HCT116 (cell line): ENCODE results near the gene DYNLRB1. TPM values are rescaled to one million over a fixed set of nuclear protein-coding genes. Genes with fewer than 3 reads are reported as not detected.
"Not testable (repeated sequence)": the region's sequence is repeated elsewhere in the genome, so short reads cannot be mapped to it uniquely, and the experiment has no call there.

ENCODE experiments used
- ATAC-seq: fragments of 200-7000 bp; cut with Tn5 transposase; 2 replicates; pipeline ENCODE4 v1.9.1; 2020; ENCODE audit warnings: mild to moderate bottlenecking, moderate library complexity
- BruUV-seq: library from RNA; stranded (reverse); fragments of 400-500 nt; replicated peaks from 2 replicates; lab custom pipeline; 2021; lab: Mats Ljungman, UMichigan
- CTCF ChIA-PET: fragments of 300-600 bp; sonication (Branson Sonifier 250); formaldehyde crosslinking; loops from one replicate; lab custom pipeline; 2021; ENCODE audit warnings: antibody characterized with exemption; lab: Charles Lee
- POLR2A ChIA-PET: fragments of 300-600, 350-600 bp; sonication (Branson Sonifier 250); formaldehyde crosslinking; loops from one replicate; lab custom pipeline; 2021; ENCODE audit warnings: antibody characterized with exemption; lab: Charles Lee
- RAD21 ChIA-PET, 2 experiments: fragments of 300-600 bp; sonication (Branson Sonifier 250); formaldehyde crosslinking; loops; one replicate each; lab custom pipeline; 2023; ENCODE audit warnings: low total read pairs in 2 of 2; ENCODE audit not compliant: uncharacterized antibody in 2 of 2, unreplicated experiment in 2 of 2, low non-redundant PET in 1 of 2; lab: Charles Lee
- DNase-seq: peaks from one replicate; pipeline ENCODE4 v3.0.0-alpha.2; 2010; ENCODE audit warnings: low read depth, low spot score
- H2AFZ ChIP-seq: fragments of 200-600 bp; shearing (Covaris generic), sonication (generic); 2 replicates; pipeline ENCODE4 v1.6.1; 2017; ENCODE audit warnings: low read depth, mixed run types, mixed read lengths, antibody characterized with exemption, low read length; ENCODE audit not compliant: poor library complexity, severe bottlenecking
- H3K27ac ChIP-seq: 2 replicates; pipeline ENCODE4 v1.5.1; 2012; ENCODE audit warnings: low read depth, low read length
- H3K27me3 ChIP-seq: fragments of 200-600 bp; sonication (generic); 2 replicates; pipeline ENCODE4 v1.6.1; 2016; ENCODE audit warnings: mixed run types, low read length, mixed read lengths; ENCODE audit not compliant: insufficient read depth
- H3K36me3 ChIP-seq, 2 experiments: fragments of 200-500 bp in 1 of 2; fragments of 200-600 bp in 1 of 2; sonication (Bioruptor generic) in 1 of 2; sonication (generic) in 1 of 2; 2 replicates each; pipeline versions ENCODE4 v1.5.1 to v1.6.1; 2014 to 2016; ENCODE audit warnings: low read length in 2 of 2, inconsistent platforms in 1 of 2, mixed read lengths in 1 of 2, mixed run types in 1 of 2; ENCODE audit not compliant: insufficient read depth in 2 of 2, control insufficient read depth in 1 of 2
- H3K4me1 ChIP-seq, 2 experiments: fragments of 200-600 bp in 1 of 2; sonication (generic) in 1 of 2; 2 replicates each; pipeline versions ENCODE4 v1.5.1 to v1.6.1; 2012 to 2017; ENCODE audit warnings: low read length in 2 of 2, inconsistent platforms in 1 of 2, mild to moderate bottlenecking in 1 of 2, mixed read lengths in 1 of 2, mixed run types in 1 of 2, moderate library complexity in 1 of 2; ENCODE audit not compliant: insufficient read depth in 2 of 2, control insufficient read depth in 1 of 2
- H3K4me2 ChIP-seq: fragments of 200-600 bp; sonication (generic); 2 replicates; pipeline ENCODE4 v1.6.1; 2017; ENCODE audit warnings: mixed run types, low read length, mixed read lengths
- H3K4me3 ChIP-seq, 2 experiments: fragments of 200-600 bp in 1 of 2; sonication (generic) in 1 of 2; replicated peaks in 1 of 2; 2 replicates each; pipeline ENCODE4 v1.5.1; 2011 to 2016; ENCODE audit warnings: low read length in 2 of 2, control low read depth in 1 of 2, low read depth in 1 of 2, mild to moderate bottlenecking in 1 of 2, mixed read lengths in 1 of 2, mixed run types in 1 of 2
- H3K79me2 ChIP-seq: fragments of 200-600 bp; sonication (generic); 2 replicates; pipeline ENCODE4 v1.6.1; 2017; ENCODE audit warnings: mild to moderate bottlenecking, mixed run types, low read length, moderate library complexity, mixed read lengths; ENCODE audit not compliant: insufficient read depth
- H3K9ac ChIP-seq: fragments of 200-600 bp; sonication (generic); 2 replicates; pipeline ENCODE4 v1.6.1; 2016; ENCODE audit warnings: low read length, mixed read lengths
- H3K9me2 ChIP-seq: fragments of 200-600 bp; sonication (generic), shearing (Covaris generic); 2 replicates; pipeline ENCODE4 v1.6.1; 2017; ENCODE audit warnings: mixed run types, mild to moderate bottlenecking, moderate library complexity; ENCODE audit not compliant: insufficient read depth
- H3K9me3 ChIP-seq, 2 experiments: fragments of 200-500 bp in 1 of 2; fragments of 200-600 bp in 1 of 2; sonication (Bioruptor generic) in 1 of 2; sonication (generic) in 1 of 2; 2 replicates each; pipeline ENCODE4 v1.6.1; 2014 to 2017; ENCODE audit warnings: low read length in 2 of 2, mixed read lengths in 2 of 2, inconsistent platforms in 1 of 2, low read depth in 1 of 2, mild to moderate bottlenecking in 1 of 2, mixed run types in 1 of 2, moderate library complexity in 1 of 2; ENCODE audit not compliant: control insufficient read depth in 1 of 2, insufficient read depth in 1 of 2
- H4K20me1 ChIP-seq: fragments of 200-600 bp; sonication (generic), shearing (Covaris generic); 2 replicates; pipeline ENCODE4 v1.6.1; 2017; ENCODE audit warnings: mixed run types, mild to moderate bottlenecking, moderate library complexity; ENCODE audit not compliant: insufficient read depth
- ATF3 ChIP-seq: IDR thresholded peaks from 2 replicates; pipeline ENCODE4 v1.6.1; 2012
- RAD21 ChIP-seq: IDR thresholded peaks from 2 replicates; pipeline ENCODE4 v1.6.1; 2012; ENCODE audit warnings: low read depth, mild to moderate bottlenecking
- REST ChIP-seq: IDR thresholded peaks from 2 replicates; pipeline ENCODE4 v1.6.1; 2012; ENCODE audit warnings: low read depth
- intact Hi-C: fragments of 100-400 bp; cut with micrococcal nuclease; formaldehyde crosslinking; loops from 2 replicates; pipeline ENCODE4 v1.10.0; 2022
- total RNA-seq: library from RNA; stranded (reverse); gene quantifications from one replicate; pipeline ENCODE4 v1.2.1, GENCODE V29; 2021; ENCODE audit not compliant: unreplicated experiment
- TF ChIP-seq, protein P1 (sequence below): IDR thresholded peaks from 2 replicates; pipeline ENCODE4 v1.6.1; 2011; ENCODE audit warnings: mild to moderate bottlenecking, low read length, moderate library complexity; ENCODE audit not compliant: insufficient replicate concordance; ENCODE audit errors: extremely low read depth

DYNLRB1 gene
- total RNA-seq, 1 experiment from 2014 or later, result 106 TPM

DNA sequence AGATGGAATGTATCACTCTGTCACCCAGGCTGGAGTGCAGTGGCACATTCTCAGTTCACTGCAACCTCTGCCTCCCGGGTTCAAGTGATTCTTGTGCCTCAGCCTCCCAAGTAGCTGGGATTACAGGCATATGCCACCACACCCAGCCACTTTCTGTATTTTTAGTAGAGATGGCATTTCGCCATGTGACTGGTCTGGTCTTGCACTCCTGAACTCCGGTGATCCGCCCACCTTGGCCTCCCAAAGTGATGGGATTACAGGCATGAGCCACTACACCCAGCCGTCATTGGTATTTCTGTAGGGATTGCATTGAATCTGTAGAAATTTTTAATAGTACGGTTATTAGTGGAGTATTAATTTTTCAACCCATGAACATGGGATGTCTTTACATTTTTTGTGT, 18.6 kb upstream of the DYNLRB1 start:
- CTCF ChIA-PET, H2AFZ ChIP-seq: not testable (repeated sequence)

DNA sequence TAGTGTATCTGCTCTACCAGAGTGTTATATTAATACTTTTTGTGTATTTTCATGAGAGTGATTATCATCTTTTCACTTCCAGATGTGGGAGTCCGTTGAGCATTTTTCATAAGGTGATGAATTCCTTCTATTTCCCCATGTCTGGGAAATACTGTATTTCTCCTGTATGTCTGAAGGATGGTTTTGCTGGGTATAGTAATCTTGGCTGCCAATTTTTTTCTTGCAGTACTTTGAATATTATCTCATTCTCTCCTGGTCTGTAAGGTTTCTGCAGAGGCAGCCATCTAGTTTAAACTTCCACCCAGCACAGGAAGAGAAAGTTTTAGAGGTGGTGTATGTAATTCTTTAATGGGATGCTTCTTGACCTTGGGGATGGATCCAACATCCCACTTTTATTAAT, 15.4 kb upstream of the DYNLRB1 start:
- H3K4me3 ChIP-seq, result no peak overlapping the region
- peaks cover 0 to 7% of the 10 kb centered on the region in 2 experiments; a peak in 2 of 4 replicates for H3K4me1 ChIP-seq
- H4K20me1 ChIP-seq, result peaks cover 2% of the 10 kb centered on the region; the same call in 1 of the 2 replicates
- ATAC-seq (no peak), DNase-seq (no peak)
- no peak overlapping the region for H3K27ac ChIP-seq
- ChIA-PET RAD21 (no interaction called here), POLR2A (no interaction called here), CTCF (no interaction called here)
- H3K9ac ChIP-seq, result no peak overlapping the region
- BruUV-seq, result no TSS peak
- H3K4me2 ChIP-seq, result no peak overlapping the region
- peaks cover 5 to 23% of the 10 kb centered on the region in 2 experiments; a peak in 3 of 4 replicates for H3K36me3 ChIP-seq
- no peaks in the 10 kb centered on the region for H3K27me3 ChIP-seq
- TF ChIP-seq ATF3, result no peak
- TF ChIP-seq, protein P1, sequence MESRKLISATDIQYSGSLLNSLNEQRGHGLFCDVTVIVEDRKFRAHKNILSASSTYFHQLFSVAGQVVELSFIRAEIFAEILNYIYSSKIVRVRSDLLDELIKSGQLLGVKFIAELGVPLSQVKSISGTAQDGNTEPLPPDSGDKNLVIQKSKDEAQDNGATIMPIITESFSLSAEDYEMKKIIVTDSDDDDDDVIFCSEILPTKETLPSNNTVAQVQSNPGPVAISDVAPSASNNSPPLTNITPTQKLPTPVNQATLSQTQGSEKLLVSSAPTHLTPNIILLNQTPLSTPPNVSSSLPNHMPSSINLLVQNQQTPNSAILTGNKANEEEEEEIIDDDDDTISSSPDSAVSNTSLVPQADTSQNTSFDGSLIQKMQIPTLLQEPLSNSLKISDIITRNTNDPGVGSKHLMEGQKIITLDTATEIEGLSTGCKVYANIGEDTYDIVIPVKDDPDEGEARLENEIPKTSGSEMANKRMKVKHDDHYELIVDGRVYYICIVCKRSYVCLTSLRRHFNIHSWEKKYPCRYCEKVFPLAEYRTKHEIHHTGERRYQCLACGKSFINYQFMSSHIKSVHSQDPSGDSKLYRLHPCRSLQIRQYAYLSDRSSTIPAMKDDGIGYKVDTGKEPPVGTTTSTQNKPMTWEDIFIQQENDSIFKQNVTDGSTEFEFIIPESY, result no peak
- no peak for TF ChIP-seq RAD21
- no peak for TF ChIP-seq REST
- peaks cover 43% of the 10 kb centered on the region for H3K79me2 ChIP-seq
- no peak overlapping the region for H2AFZ ChIP-seq
- intact Hi-C loops, result no loop called here
- H3K9me3 ChIP-seq, result no peaks in the 10 kb centered on the region
- H3K9me2 ChIP-seq, result no peaks in the 10 kb centered on the region

More for the DNA sequence above, 18.6 kb upstream of the DYNLRB1 start:
- H3K79me2 ChIP-seq, result peaks cover 43% of the 10 kb centered on the region
- H3K9me3 ChIP-seq, H4K20me1 ChIP-seq, H3K27me3 ChIP-seq, RAD21 ChIA-PET, BruUV-seq, H3K4me3 ChIP-seq, H3K4me2 ChIP-seq, H3K4me1 ChIP-seq, ATAC-seq, DNase-seq, POLR2A ChIA-PET, H3K9ac ChIP-seq, H3K9me2 ChIP-seq, H3K27ac ChIP-seq, intact Hi-C loops: not testable (repeated sequence)
- peaks cover 3 to 27% of the 10 kb centered on the region in 2 experiments; a peak in 3 of 4 replicates for H3K36me3 ChIP-seq
